ENCODE measurements around the gene ATP5PD. TPM values are rescaled to one million over a fixed set of nuclear protein-coding genes. Genes with fewer than 3 reads are reported as not detected.
"Not testable (repeated sequence)": the region's sequence is repeated elsewhere in the genome, so short reads cannot be mapped to it uniquely, and the experiment has no call there.

Gene ATP5PD
- total RNA-seq, 1 experiment from 2014 or later: 557 TPM

GRCh38 chr17:75079023-75079373 is 32.2 kb upstream of the ATP5PD start:
- in situ Hi-C loops (cut with HindIII; ENCODE audit: low pct_unique_long_range_greater_than_20kb, low sequenced_read_pairs): no loop called here
- DNase-seq (ENCODE audit: low read depth, low spot score): no peak

- in situ Hi-C loops (cut with HindIII; ENCODE audit: low pct_unique_long_range_greater_than_20kb, low sequenced_read_pairs): no loop called here
These were observed 31.7 kb upstream of the ATP5PD start for GRCh38 chr17:75078284-75079022.

GRCh38 chr17:75077496-75078283 is 30.9 kb upstream of the ATP5PD start:
- no peak for DNase-seq (ENCODE audit: low read depth, low spot score)
- in situ Hi-C loops (cut with HindIII; ENCODE audit: low pct_unique_long_range_greater_than_20kb, low sequenced_read_pairs): no loop called here

More at GRCh38 chr17:75078284-75079022, 31.7 kb upstream of the ATP5PD start:
- DNase-seq (ENCODE audit: low read depth, low spot score): peak; percentile 55

GRCh38 chr17:75077072-75077495 is 30.3 kb upstream of the ATP5PD start:
- in situ Hi-C loops (cut with HindIII; ENCODE audit: low pct_unique_long_range_greater_than_20kb, low sequenced_read_pairs): no loop called here
- no peak for DNase-seq (ENCODE audit: low read depth, low spot score)

GRCh38 chr17:75075597-75076336 is 29.0 kb upstream of the ATP5PD start:
- no peak for DNase-seq (ENCODE audit: low read depth, low spot score)
- in situ Hi-C loops (cut with HindIII; ENCODE audit: low pct_unique_long_range_greater_than_20kb, low sequenced_read_pairs): no loop called here

GRCh38 chr17:75074532-75074931 is 27.8 kb upstream of the ATP5PD start:
- in situ Hi-C loops (cut with HindIII; ENCODE audit: low pct_unique_long_range_greater_than_20kb, low sequenced_read_pairs): no loop called here
- no peak for DNase-seq (ENCODE audit: low read depth, low spot score)

- DNase-seq (ENCODE audit: low read depth, low spot score): no peak
- in situ Hi-C loops (cut with HindIII; ENCODE audit: low pct_unique_long_range_greater_than_20kb, low sequenced_read_pairs): no loop called here
These were observed 26.9 kb upstream of the ATP5PD start for GRCh38 chr17:75073618-75074047.

GRCh38 chr17:75072909-75073308 is 26.1 kb upstream of the ATP5PD start:
- DNase-seq (ENCODE audit: low read depth, low spot score); in situ Hi-C loops (cut with HindIII; ENCODE audit: low pct_unique_long_range_greater_than_20kb, low sequenced_read_pairs): not testable (repeated sequence)

GRCh38 chr17:75071478-75072271 is 24.9 kb upstream of the ATP5PD start:
- in situ Hi-C loops (cut with HindIII; ENCODE audit: low pct_unique_long_range_greater_than_20kb, low sequenced_read_pairs); DNase-seq (ENCODE audit: low read depth, low spot score): not testable (repeated sequence)

GRCh38 chr17:75069783-75070182 is 23.0 kb upstream of the ATP5PD start:
- DNase-seq (ENCODE audit: low read depth, low spot score): peak; percentile 51
- in situ Hi-C loops (cut with HindIII; ENCODE audit: low pct_unique_long_range_greater_than_20kb, low sequenced_read_pairs): no loop called here

- no peak for DNase-seq (ENCODE audit: low read depth, low spot score)
- in situ Hi-C loops (cut with HindIII; ENCODE audit: low pct_unique_long_range_greater_than_20kb, low sequenced_read_pairs): no loop called here
These were observed 22.0 kb upstream of the ATP5PD start for GRCh38 chr17:75068750-75069149.

- in situ Hi-C loops (cut with HindIII; ENCODE audit: low pct_unique_long_range_greater_than_20kb, low sequenced_read_pairs): no loop called here
- no peak for DNase-seq (ENCODE audit: low read depth, low spot score)
These were observed 21.1 kb upstream of the ATP5PD start for GRCh38 chr17:75067856-75068255.

- in situ Hi-C loops (cut with HindIII; ENCODE audit: low pct_unique_long_range_greater_than_20kb, low sequenced_read_pairs): no loop called here
- peak; percentile 44 for DNase-seq (ENCODE audit: low read depth, low spot score)
These were observed 18.9 kb upstream of the ATP5PD start for GRCh38 chr17:75065562-75066151.

GRCh38 chr17:75064867-75065561 is 18.2 kb upstream of the ATP5PD start:
- in situ Hi-C loops (cut with HindIII; ENCODE audit: low pct_unique_long_range_greater_than_20kb, low sequenced_read_pairs): no loop called here

GRCh38 chr17:75064460-75064859 is 17.7 kb upstream of the ATP5PD start:
- in situ Hi-C loops (cut with HindIII; ENCODE audit: low pct_unique_long_range_greater_than_20kb, low sequenced_read_pairs): no loop called here
- no peak for DNase-seq (ENCODE audit: low read depth, low spot score)

More at GRCh38 chr17:75064867-75065561, 18.2 kb upstream of the ATP5PD start:
- no peak for DNase-seq (ENCODE audit: low read depth, low spot score)

GRCh38 chr17:75064040-75064439 is 17.3 kb upstream of the ATP5PD start:
- in situ Hi-C loops (cut with HindIII; ENCODE audit: low pct_unique_long_range_greater_than_20kb, low sequenced_read_pairs): no loop called here
- DNase-seq (ENCODE audit: low read depth, low spot score): no peak

- no peak for DNase-seq (ENCODE audit: low read depth, low spot score)
- in situ Hi-C loops (cut with HindIII; ENCODE audit: low pct_unique_long_range_greater_than_20kb, low sequenced_read_pairs): no loop called here
These were observed 16.9 kb upstream of the ATP5PD start for GRCh38 chr17:75063626-75064025.
